HCT116 (cell line): ENCODE data around the gene ATN1.

ENCODE experiments used
- CEBPB ChIP-seq: IDR thresholded peaks from 2 replicates; pipeline ENCODE4 v1.6.1; 2012; ENCODE audit warnings: low read depth
- EGR1 ChIP-seq: IDR thresholded peaks from 2 replicates; pipeline ENCODE4 v1.6.1; 2012; ENCODE audit warnings: low read depth
- EZH2 ChIP-seq: fragments of 200-600 bp; sonication (generic); IDR thresholded peaks from 2 replicates; pipeline ENCODE4 v1.6.1; 2017; ENCODE audit warnings: antibody characterized with exemption, mixed run types
- MAX ChIP-seq: IDR thresholded peaks from 2 replicates; pipeline ENCODE4 v1.6.1; 2012
- POLR2A ChIP-seq: IDR thresholded peaks from 2 replicates; pipeline ENCODE4 v1.7.0; 2011; ENCODE audit warnings: borderline replicate concordance; ENCODE audit not compliant: insufficient read depth, insufficient read length; ENCODE audit errors: extremely low read depth
- POLR2AphosphoS5 ChIP-seq: IDR thresholded peaks from 2 replicates; pipeline ENCODE4 v1.6.1; 2011; ENCODE audit warnings: mild to moderate bottlenecking, low read depth, low read length, moderate library complexity
- RAD21 ChIP-seq: IDR thresholded peaks from 2 replicates; pipeline ENCODE4 v1.6.1; 2012; ENCODE audit warnings: low read depth, mild to moderate bottlenecking
- REST ChIP-seq: IDR thresholded peaks from 2 replicates; pipeline ENCODE4 v1.6.1; 2012; ENCODE audit warnings: low read depth
- SIN3A ChIP-seq: IDR thresholded peaks from 2 replicates; pipeline ENCODE4 v1.6.1; 2012; ENCODE audit warnings: low read depth
- YY1 ChIP-seq: IDR thresholded peaks from 2 replicates; pipeline ENCODE4 v1.6.1; 2011; ENCODE audit warnings: low read length, low read depth, moderate library complexity, mild to moderate bottlenecking; ENCODE audit not compliant: insufficient replicate concordance; ENCODE audit errors: extremely low read depth
- TF ChIP-seq, protein P1 (sequence below), 3 experiments: fragments of 200-600 bp in 1 of 3; sonication (generic) in 1 of 3; IDR thresholded peaks in 2 of 3; conservative IDR thresholded peaks in 1 of 3; 2 replicates each; pipeline ENCODE4 v1.5.1; 2012 to 2017; ENCODE audit warnings: low read depth in 2 of 3, low read length in 2 of 3, antibody characterized with exemption in 1 of 3, borderline replicate concordance in 1 of 3, control low read depth in 1 of 3, mild to moderate bottlenecking in 1 of 3, mixed read lengths in 1 of 3, mixed run types in 1 of 3, moderate library complexity in 1 of 3; ENCODE audit not compliant: insufficient read depth in 1 of 3
- TF ChIP-seq, protein P2 (sequence below): IDR thresholded peaks from 2 replicates; pipeline ENCODE4 v1.6.1; 2012

- TF ChIP-seq YY1 (no peak), POLR2AphosphoS5 (no peak), MAX (no peak), SIN3A (no peak), CEBPB (no peak), EZH2 (no peak), EGR1 (no peak), RAD21 (no peak), POLR2A (no peak), REST (no peak)
- TF ChIP-seq, protein P1, sequence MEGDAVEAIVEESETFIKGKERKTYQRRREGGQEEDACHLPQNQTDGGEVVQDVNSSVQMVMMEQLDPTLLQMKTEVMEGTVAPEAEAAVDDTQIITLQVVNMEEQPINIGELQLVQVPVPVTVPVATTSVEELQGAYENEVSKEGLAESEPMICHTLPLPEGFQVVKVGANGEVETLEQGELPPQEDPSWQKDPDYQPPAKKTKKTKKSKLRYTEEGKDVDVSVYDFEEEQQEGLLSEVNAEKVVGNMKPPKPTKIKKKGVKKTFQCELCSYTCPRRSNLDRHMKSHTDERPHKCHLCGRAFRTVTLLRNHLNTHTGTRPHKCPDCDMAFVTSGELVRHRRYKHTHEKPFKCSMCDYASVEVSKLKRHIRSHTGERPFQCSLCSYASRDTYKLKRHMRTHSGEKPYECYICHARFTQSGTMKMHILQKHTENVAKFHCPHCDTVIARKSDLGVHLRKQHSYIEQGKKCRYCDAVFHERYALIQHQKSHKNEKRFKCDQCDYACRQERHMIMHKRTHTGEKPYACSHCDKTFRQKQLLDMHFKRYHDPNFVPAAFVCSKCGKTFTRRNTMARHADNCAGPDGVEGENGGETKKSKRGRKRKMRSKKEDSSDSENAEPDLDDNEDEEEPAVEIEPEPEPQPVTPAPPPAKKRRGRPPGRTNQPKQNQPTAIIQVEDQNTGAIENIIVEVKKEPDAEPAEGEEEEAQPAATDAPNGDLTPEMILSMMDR (IDR thresholded peaks at IDR 0.05 in 2 of 3, conservative IDR thresholded peaks at IDR 0.05 in 1 of 3; ENCODE audit: borderline replicate concordance in 1 of 3, insufficient read depth in 1 of 3, low read depth in 2 of 3, low read length in 2 of 3) = no peak
- TF ChIP-seq, protein P2, sequence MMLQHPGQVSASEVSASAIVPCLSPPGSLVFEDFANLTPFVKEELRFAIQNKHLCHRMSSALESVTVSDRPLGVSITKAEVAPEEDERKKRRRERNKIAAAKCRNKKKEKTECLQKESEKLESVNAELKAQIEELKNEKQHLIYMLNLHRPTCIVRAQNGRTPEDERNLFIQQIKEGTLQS = no peak
These were observed 54.8 kb downstream of the ATN1 start for GRCh38 chr12:6982532-6982931.
